Stimulated activated CD4-positive, alpha-beta T cell treated with anti-CD3 and anti-CD28 coated beads, TNF-alpha, amount 100 ng/mL, for 24 hours (primary cell): ENCODE results near the gene ZNF692.
"Not testable (repeated sequence)": the region's sequence is repeated elsewhere in the genome, so short reads cannot be mapped to it uniquely, and the experiment has no call there.

Source experiments
- DNase-seq, 3 experiments: peaks; one replicate each; pipeline ENCODE4 v3.0.0-alpha.2; 2020; ENCODE audit warnings: low read depth in 3 of 3

ZNF692 gene

DNA sequence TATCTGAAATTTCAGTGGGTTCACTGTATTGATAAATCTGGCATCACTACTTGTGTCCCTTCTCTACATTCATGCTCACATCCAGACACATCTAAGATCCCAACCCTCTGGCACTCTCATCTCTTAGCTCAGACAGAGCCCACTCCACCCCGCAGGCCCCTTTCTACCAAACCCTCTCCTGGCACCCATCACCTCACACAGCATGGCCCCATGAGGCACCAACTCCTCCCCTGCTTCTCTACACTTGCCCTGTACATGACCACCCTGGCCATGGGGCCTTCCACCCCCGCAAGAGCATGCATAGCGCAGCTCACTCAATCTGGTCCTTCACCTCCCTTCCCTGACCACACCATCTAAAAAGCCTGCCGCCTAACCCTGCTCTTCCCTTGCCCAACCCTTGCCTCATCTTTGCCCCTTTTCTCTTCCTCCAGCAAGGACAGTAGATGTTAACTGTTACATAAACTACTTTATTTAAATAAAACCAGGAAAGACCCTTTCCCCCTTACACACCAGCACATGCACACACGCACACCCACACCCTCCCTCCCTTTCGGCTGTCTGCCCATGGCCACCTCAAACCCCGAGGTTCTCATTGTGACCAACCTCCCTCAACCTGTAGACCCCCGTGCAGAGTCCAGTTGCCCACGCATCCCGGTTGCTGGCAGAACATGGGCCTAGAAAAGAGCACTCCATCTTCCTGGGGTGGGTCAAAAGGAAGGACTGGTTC is 48.7 kb downstream of the ZNF692 start:
- no peak for DNase-seq

DNA sequence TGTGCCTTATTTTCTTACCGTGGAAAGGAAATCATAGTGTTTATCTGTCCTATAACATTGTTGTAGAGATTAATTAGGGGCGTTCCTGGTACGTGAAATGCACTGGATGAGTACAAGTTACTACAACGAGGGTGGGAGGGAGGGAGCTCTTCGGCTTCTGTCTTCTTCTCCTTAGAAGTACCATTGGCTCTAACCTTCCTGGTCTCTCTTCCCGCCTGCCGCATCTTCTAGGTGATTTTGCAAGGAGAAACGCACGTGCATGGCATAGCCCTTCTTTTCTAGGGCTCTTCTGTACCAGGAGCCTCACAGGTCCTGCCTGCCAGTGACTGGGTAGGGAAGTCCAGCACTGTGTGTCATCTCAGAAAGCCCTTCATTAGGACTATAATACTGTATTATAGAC is 50.0 kb downstream of the ZNF692 start:
- no peak for DNase-seq

- peak; percentile 17 to 57 (median 18) for DNase-seq
These were observed 51.7 kb downstream of the ZNF692 start for GRCh38 chr1:248807067-248807737.

- no peak for DNase-seq
These were observed 53.0 kb downstream of the ZNF692 start for GRCh38 chr1:248805876-248806275.

- DNase-seq, result no peak
These were observed 53.9 kb downstream of the ZNF692 start for GRCh38 chr1:248804771-248805681.

DNA sequence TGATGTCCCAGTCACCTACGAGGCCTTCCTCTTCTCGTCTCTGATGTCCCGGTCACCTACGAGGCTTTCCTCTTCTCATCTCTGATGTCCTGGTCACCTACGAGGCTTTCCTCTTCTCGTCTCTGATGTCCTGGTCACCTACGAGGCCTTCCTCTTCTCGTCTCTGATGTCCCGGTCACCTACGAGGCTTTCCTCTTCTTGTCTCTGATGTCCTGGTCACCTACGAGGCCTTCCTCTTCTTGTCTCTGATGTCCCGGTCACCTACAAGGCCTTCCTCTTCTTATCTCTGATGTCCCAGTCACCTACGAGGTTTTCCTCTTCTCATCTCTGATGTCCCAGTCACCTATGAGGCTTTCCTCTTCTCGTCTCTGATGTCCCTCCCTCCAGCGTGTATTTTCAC is 55.4 kb downstream of the ZNF692 start:
- DNase-seq, result not testable (repeated sequence)

- no peak for DNase-seq
These were observed 56.4 kb downstream of the ZNF692 start for GRCh38 chr1:248802454-248802853.

DNA sequence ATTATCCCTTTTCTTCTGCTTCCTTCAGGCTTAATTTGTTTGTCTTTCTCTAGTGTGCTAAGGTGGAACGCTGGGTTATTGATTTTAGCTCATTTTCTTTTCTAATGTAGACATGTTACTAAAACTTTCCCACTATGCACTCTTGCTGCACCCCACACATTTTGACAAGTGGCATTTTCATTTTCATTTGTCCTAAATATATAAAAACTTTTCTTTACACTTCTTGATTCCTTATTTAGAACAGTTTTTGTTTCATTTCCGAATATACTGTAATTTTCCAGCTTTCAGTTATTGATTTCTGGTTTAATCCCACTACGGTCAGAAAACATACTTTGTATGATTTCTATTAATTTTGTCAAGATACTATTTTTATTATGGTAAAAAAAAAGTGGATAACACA is 58.4 kb downstream of the ZNF692 start:
- no peak for DNase-seq
